K562 (cell line): ENCODE results near the gene SCIN. TPM values are rescaled to one million over a fixed set of nuclear protein-coding genes. Genes with fewer than 3 reads are reported as not detected.
A peak's percentile ranks its signal among the peaks of the same experiment; 100 is the strongest.

Source experiments
- ATAC-seq: fragments of 200-7000 bp; cut with Tn5 transposase; 3 replicates; pipeline ENCODE4 v1.9.1; 2020; ENCODE audit warnings: moderate library complexity
- BruUV-seq: library from RNA; stranded (reverse); fragments of 400-500 nt; replicated peaks from 2 replicates; lab custom pipeline; 2021; lab: Mats Ljungman, UMichigan
- CTCF ChIA-PET: fragments of 300-600 bp; formaldehyde crosslinking; extraction: SDS; loops from one replicate; lab custom pipeline; 2021; ENCODE audit warnings: low intra/inter-chr PET ratio; lab: Yijun Ruan, JAX
- POLR2A ChIA-PET: fragments of 300-600, 350-650 bp; sonication (Branson Sonifier 250); formaldehyde crosslinking; extraction: SDS; loops from one replicate; lab custom pipeline; 2021; ENCODE audit warnings: antibody characterized with exemption, inconsistent platforms; lab: Yijun Ruan, JAX
- DNase-seq, 4 experiments: peaks; one replicate each; pipeline versions ENCODE4 v3.0.0 to v3.0.0-alpha.2; 2011 to 2018; ENCODE audit warnings: low spot score in 3 of 4, mixed read lengths in 3 of 4; ENCODE audit errors: extremely low read depth in 1 of 4
- FAIRE-seq: peaks from 2 replicates; lab custom pipeline; 2011; peaks lifted over from hg19 to GRCh38; lab: Jason Lieb, UNC
- H2AFZ ChIP-seq: 2 replicates; pipeline ENCODE4 v1.6.0; 2011; ENCODE audit warnings: low read depth, low read length, control low read depth, inconsistent platforms
- H3K27ac ChIP-seq: fragments of 200-600 bp; 3 replicates; pipeline ENCODE4 v1.8.0; 2011; ENCODE audit warnings: low read depth, mild to moderate bottlenecking, control low read depth, inconsistent platforms, low read length, moderate library complexity, mixed read lengths; ENCODE audit errors: extremely low read depth
- H3K27me3 ChIP-seq, 2 experiments: fragments of 300-600 bp in 1 of 2; 2 replicates in 1 of 2; 3 replicates in 1 of 2; pipeline versions ENCODE4 v1.6.0 to v1.8.0; 2011; ENCODE audit warnings: inconsistent platforms in 2 of 2, low read length in 2 of 2, mild to moderate bottlenecking in 1 of 2, mixed read lengths in 1 of 2, moderate library complexity in 1 of 2; ENCODE audit not compliant: control insufficient read depth in 2 of 2, insufficient read depth in 2 of 2
- H3K36me3 ChIP-seq: fragments of 300-600 bp; 3 replicates; pipeline ENCODE4 v1.8.0; 2011; ENCODE audit warnings: mild to moderate bottlenecking, low read length, inconsistent platforms; ENCODE audit not compliant: control insufficient read depth, insufficient read depth
- H3K4me1 ChIP-seq, 2 experiments: fragments of 200-600 bp in 1 of 2; replicated peaks in 1 of 2; 2 replicates in 1 of 2; 3 replicates in 1 of 2; pipeline versions ENCODE4 v1.5.1 to v1.8.0; 2011; ENCODE audit warnings: inconsistent platforms in 2 of 2, low read length in 2 of 2, mild to moderate bottlenecking in 1 of 2, mixed read lengths in 1 of 2, moderate library complexity in 1 of 2; ENCODE audit not compliant: control insufficient read depth in 2 of 2, insufficient read depth in 2 of 2
- H3K4me2 ChIP-seq: 2 replicates; pipeline ENCODE4 v1.6.1; 2011; ENCODE audit warnings: low read length, control low read depth, inconsistent platforms, mixed read lengths; ENCODE audit not compliant: insufficient read depth
- H3K4me3 ChIP-seq: fragments of 200-600 bp; sonication (generic), shearing (Covaris generic); 2 replicates; pipeline ENCODE4 v1.5.1; 2016; ENCODE audit warnings: control low read depth, inconsistent platforms
- H3K79me2 ChIP-seq: fragments of 200-600 bp; 3 replicates; pipeline ENCODE4 v1.8.0; 2011; ENCODE audit warnings: low read length, inconsistent platforms; ENCODE audit not compliant: control insufficient read depth, insufficient read depth
- H3K9ac ChIP-seq, 2 experiments: 2 replicates each; pipeline versions ENCODE4 v1.6.0 to v1.6.1; 2011; ENCODE audit warnings: low read depth in 2 of 2, low read length in 2 of 2, control low read depth in 1 of 2, inconsistent platforms in 1 of 2, mild to moderate bottlenecking in 1 of 2, mixed read lengths in 1 of 2; ENCODE audit not compliant: insufficient read depth in 1 of 2
- H3K9me1 ChIP-seq: one replicate; pipeline ENCODE4 v1.6.0; 2011; ENCODE audit warnings: inconsistent platforms, mild to moderate bottlenecking, low read length, moderate library complexity; ENCODE audit not compliant: control insufficient read depth, insufficient read depth
- H3K9me3 ChIP-seq: replicated peaks from 2 replicates; pipeline ENCODE4 v1.5.1; 2011; ENCODE audit warnings: low read depth, low read length, inconsistent platforms; ENCODE audit not compliant: control insufficient read depth, insufficient read depth
- H4K20me1 ChIP-seq: replicated peaks from 2 replicates; pipeline ENCODE4 v1.6.1; 2011; ENCODE audit warnings: low read length, inconsistent platforms, mixed read lengths; ENCODE audit not compliant: control insufficient read depth, insufficient read depth
- BHLHE40 ChIP-seq: IDR thresholded peaks from 2 replicates; pipeline ENCODE4 v1.6.1; 2011; ENCODE audit warnings: low read length, improper control_type of control experiment
- CHAMP1 ChIP-seq: fragments of 450-650 bp; IDR thresholded peaks from 2 replicates; pipeline ENCODE4 v1.6.1; 2016; ENCODE audit warnings: mild to moderate bottlenecking
- HOXB6 ChIP-seq: fragments of 250-450 bp; sonication (Bioruptor Pico); IDR thresholded peaks from 2 replicates; pipeline ENCODE4 v1.5.1; 2022; ENCODE audit warnings: mild to moderate bottlenecking, borderline replicate concordance
- MTA3 ChIP-seq: fragments of 450-650 bp; formaldehyde crosslinking; IDR thresholded peaks from 2 replicates; pipeline ENCODE4 v1.6.1; 2017; ENCODE audit warnings: mild to moderate bottlenecking, borderline replicate concordance
- SIRT6 ChIP-seq: IDR thresholded peaks from one replicate; pipeline ENCODE4 v1.6.1; 2012; ENCODE audit warnings: low read depth, mild to moderate bottlenecking, control low read depth, inconsistent platforms, low read length, moderate library complexity
- WGBS: fragments of 100-300 bp; shearing (Covaris generic); methylation state at CpG from one replicate; pipeline ENCODE4 v1.1.6; 2016; ENCODE audit warnings: low coverage, mixed read lengths; ENCODE audit not compliant: insufficient coverage; ENCODE audit errors: missing lambda C conversion rate; 5-methylcytosine and 5-hydroxymethylcytosine counted together
- in situ Hi-C: fragments of 300-500 bp; cut with MboI; formaldehyde crosslinking; loops from 4 replicates; pipeline ENCODE4 v1.15.0; 2018; ENCODE audit warnings: inconsistent platforms, mixed read lengths
- intact Hi-C: fragments of 100-400 bp; cut with micrococcal nuclease; formaldehyde crosslinking; loops from 2 replicates; pipeline ENCODE4 v1.14.2; 2022
- polyA plus RNA-seq, 8 experiments: library from polyadenylated mRNA; depleted of rRNA in 4 of 8; stranded (reverse) in 5 of 8; unstranded in 3 of 8; fragments of >200 nt; fragmentation: Nextera tagmentation in 2 of 8; fragmentation: Illumina TruSeq in 1 of 8; extraction: Ambion mirVana in 2 of 8; extraction: Trizol in 1 of 8; gene quantifications; 2 replicates each; pipeline versions ENCODE4 v1.2.1 to v1.2.3, GENCODE V29; 2011 to 2014; ENCODE audit warnings: inconsistent platforms in 1 of 8, missing spikeins in 1 of 8
- total RNA-seq, 7 experiments: library from RNA; depleted of rRNA in 6 of 7; stranded (reverse); fragments of >200 nt in 6 of 7; fragmentation: Illumina TruSeq in 2 of 7; extraction: Trizol in 2 of 7; gene quantifications; 2 replicates each; pipeline versions ENCODE4 v1.2.1 to v1.2.3, GENCODE V29; 2011 to 2021; ENCODE audit warnings: low replicate concordance in 1 of 7

Gene SCIN
- total and polyA plus RNA-seq, 9 of the 15 experiments (the other 6 are each of a cell fraction or from before 2014, with no cell fraction given) = 0.67 to 18.2 (median 10.6) TPM

- TF ChIP-seq CHAMP1 = no peak
- no peak for TF ChIP-seq BHLHE40
- no peak for TF ChIP-seq SIRT6
These were observed 3.5 kb upstream of the SCIN start (continued) for GRCh38 chr7:12567015-12567414.

- Histone ChIP-seq H3K79me2 (no peaks in the 10 kb centered on the region), H3K4me3 (no peak overlapping the region; the same call in 1 of the 2 replicates), H3K27me3 (no peaks in the 10 kb centered on the region), H3K27ac (no peak overlapping the region), H3K9ac (no peak overlapping the region), H2AFZ (0 out of 2 replicates have a peak overlapping the region, but pooled peaks have one; percentile 9), H4K20me1 (no peaks in the 10 kb centered on the region), H3K9me3 (no peaks in the 10 kb centered on the region), H3K9me1 (no peaks in the 10 kb centered on the region), H3K4me1 (peaks cover 0 to 9% of the 10 kb centered on the region in 2 experiments; a peak in 3 of 5 replicates), H3K4me2 (no peak overlapping the region), H3K36me3 (no peaks in the 10 kb centered on the region)
- CTCF ChIA-PET = no interaction called here
- intact Hi-C loops = no loop called here
- 48% methylated on average over 5 of the region's 5 CpGs for WGBS
- no TSS peak for BruUV-seq
- FAIRE-seq (no peak), ATAC-seq (no peak), DNase-seq (no peak)
- POLR2A ChIA-PET = interaction anchor here (1.3 to 1.4 kb wide), 3 partner anchors 9 to 53 kb away, joined by 3 to 4 read pairs (median 4); no protein-coding TSS in a partner anchor
- TF ChIP-seq MTA3 (no peak), HOXB6 (CRISPR knock-in tag) (no peak)
- in situ Hi-C loops = no loop called here
These were observed 847 bp upstream of the SCIN start for GRCh38 chr7:12569673-12570072.
